Stomach (tissue), 9 donors: Measurements from ENCODE around the gene PDHB. TPM values are rescaled to one million over a fixed set of nuclear protein-coding genes. Genes with fewer than 3 reads are reported as not detected.

ENCODE experiments used
- DNase-seq, 2 donors: peaks; one replicate each; pipeline versions ENCODE4 v3.0.0 to v3.0.0-alpha.2; 2013 to 2019
- H3K27ac ChIP-seq, 5 donors: fragments of 200-600 bp in 4 of 5; sonication (generic) in 4 of 5; one replicate each; pipeline ENCODE4 v1.5.1; 2013 to 2019; ENCODE audit warnings: mild to moderate bottlenecking in 1 of 5, moderate library complexity in 1 of 5
- H3K27me3 ChIP-seq, 3 donors: fragments of 200-600 bp; sonication (generic); one replicate each; pipeline ENCODE4 v1.5.1; 2017 to 2019; ENCODE audit warnings: mixed run types in 1 of 3
- H3K36me3 ChIP-seq, 4 donors: fragments of 200-600 bp; sonication (generic); 1 replicate in 3 of 4; 2 replicates in 1 of 4; pipeline ENCODE4 v1.5.1; 2016 to 2019
- H3K4me1 ChIP-seq, 4 donors: fragments of 200-600 bp; sonication (generic); one replicate each; pipeline ENCODE4 v1.5.1; 2016 to 2019
- H3K4me3 ChIP-seq, 4 donors: fragments of 200-600 bp; sonication (generic) in 3 of 4; one replicate each; pipeline ENCODE4 v1.5.1; 2016 to 2019; ENCODE audit warnings: mild to moderate bottlenecking in 1 of 4
- H3K9me3 ChIP-seq, 4 donors: fragments of 200-600 bp; sonication (generic); one replicate each; pipeline ENCODE4 v1.5.1; 2016 to 2019
- EP300 ChIP-seq: sonication (generic); formaldehyde crosslinking; IDR thresholded peaks from one replicate; pipeline ENCODE4 v1.6.1; 2017; ENCODE audit warnings: antibody characterized with exemption
- POLR2A ChIP-seq, 4 donors: fragments of 450-650 bp; IDR thresholded peaks; one replicate each; pipeline ENCODE4 v1.6.1; 2016; ENCODE audit warnings: antibody characterized with exemption in 4 of 4, control low read depth in 2 of 4, mild to moderate bottlenecking in 1 of 4, moderate library complexity in 1 of 4
- POLR2AphosphoS5 ChIP-seq, 3 donors: sonication (generic); formaldehyde crosslinking; IDR thresholded peaks; one replicate each; pipeline ENCODE4 v1.6.1; 2016; ENCODE audit warnings: antibody characterized with exemption in 3 of 3
- WGBS, 5 donors: extraction: QIAGEN DNeasy Blood & Tissue Kit in 3 of 5; methylation state at CpG; one replicate each; pipeline versions ENCODE4 v1.1.5 to v1.1.7; 2013 to 2018; 5-methylcytosine and 5-hydroxymethylcytosine counted together
- intact Hi-C: fragments of 100-400 bp; cut with DNase I; formaldehyde crosslinking; loops from one replicate; pipeline ENCODE4 v1.15.1; 2023; ENCODE audit warnings: low total_unique reads
- polyA plus RNA-seq, 3 donors: library from polyadenylated mRNA; stranded (reverse); fragments of 200-250 nt; gene quantifications; one replicate each; pipeline ENCODE4 v1.2.3, GENCODE V29; 2013
- total RNA-seq, 5 donors: library from RNA; depleted of rRNA; stranded (reverse); fragments of >200 nt; gene quantifications; one replicate each; pipeline versions ENCODE4 v1.1.0 to v1.2.3, GENCODE V29; 2014 to 2016
- TF ChIP-seq, protein P1 (sequence below), 7 experiments: fragments of 450-650 bp in 4 of 7; fragments of 200-600 bp in 3 of 7; sonication (generic) in 3 of 7; IDR thresholded peaks; one replicate each; pipeline ENCODE4 v1.5.1; 2016 to 2019; ENCODE audit warnings: antibody characterized with exemption in 7 of 7, control low read depth in 2 of 7, mild to moderate bottlenecking in 1 of 7
- donor health status: healthy with polysubstance abuse.
- donor health status: Bipolar disorder and iron deficiency.
- donor health status: healthy.

The PDHB gene
- total and polyA plus RNA-seq, 8 donors, result 24.5 to 246 (median 86.2) TPM

DNA sequence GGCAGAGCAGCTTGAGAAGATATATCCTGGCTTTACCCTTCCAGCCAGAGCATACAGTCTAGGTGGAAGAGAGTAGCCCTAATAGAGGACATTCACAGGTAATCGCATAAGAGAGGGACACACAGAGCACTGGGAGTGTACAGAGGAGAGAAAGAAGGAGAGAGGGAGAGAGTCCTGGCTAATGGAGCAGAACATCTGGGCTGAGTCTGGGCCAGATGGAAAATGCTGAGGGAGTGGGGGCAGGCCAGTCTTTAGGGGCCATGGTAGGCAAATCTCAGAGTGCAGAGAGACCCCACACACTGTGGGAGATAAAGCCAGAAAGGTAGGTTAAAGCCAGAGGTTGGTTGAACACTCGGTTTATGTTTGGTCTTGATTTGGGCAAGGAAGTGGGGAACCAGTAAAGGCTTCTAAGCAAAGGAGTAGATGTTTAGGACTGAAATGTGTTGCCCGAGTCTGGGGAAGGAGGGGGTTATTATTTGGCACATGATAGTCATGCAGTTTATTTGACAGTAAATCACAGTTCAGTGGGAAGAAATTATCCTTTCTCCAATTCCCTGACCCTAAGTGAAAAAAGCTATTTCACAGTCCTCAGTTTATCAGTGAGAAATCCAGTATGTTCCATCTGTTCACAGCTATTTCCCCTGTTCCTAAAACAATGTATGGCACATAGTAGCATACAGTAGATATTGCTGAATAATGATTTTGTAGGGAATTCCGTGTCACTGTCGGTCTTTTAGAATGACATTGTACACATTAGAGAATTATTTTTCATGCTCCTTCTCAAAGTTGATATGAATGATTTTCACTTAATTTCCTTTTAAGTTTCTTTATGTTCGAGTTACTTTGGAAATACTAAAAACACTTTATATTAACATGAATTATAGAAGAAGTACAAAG, 45.7 kb downstream of the PDHB start:
- Histone ChIP-seq H3K36me3 (peaks cover 0 to 14% (median 12%) of the 10 kb centered on the region in 4 donors), H3K9me3 (no peaks in the 10 kb centered on the region), H3K4me1 (peaks cover 6 to 73% (median 43%) of the 10 kb centered on the region in 4 donors), H3K27me3 (no peaks in the 10 kb centered on the region), H3K27ac (peak overlapping the region; percentile 51 to 76 (median 72)), H3K4me3 (no peak overlapping the region)
- intact Hi-C loops, result no loop called here
- WGBS, 5 donors, result 62 to 75% (median 73%) methylated on average over 6 of the region's 6 CpGs
- no peak for TF ChIP-seq EP300
- TF ChIP-seq, protein P1, sequence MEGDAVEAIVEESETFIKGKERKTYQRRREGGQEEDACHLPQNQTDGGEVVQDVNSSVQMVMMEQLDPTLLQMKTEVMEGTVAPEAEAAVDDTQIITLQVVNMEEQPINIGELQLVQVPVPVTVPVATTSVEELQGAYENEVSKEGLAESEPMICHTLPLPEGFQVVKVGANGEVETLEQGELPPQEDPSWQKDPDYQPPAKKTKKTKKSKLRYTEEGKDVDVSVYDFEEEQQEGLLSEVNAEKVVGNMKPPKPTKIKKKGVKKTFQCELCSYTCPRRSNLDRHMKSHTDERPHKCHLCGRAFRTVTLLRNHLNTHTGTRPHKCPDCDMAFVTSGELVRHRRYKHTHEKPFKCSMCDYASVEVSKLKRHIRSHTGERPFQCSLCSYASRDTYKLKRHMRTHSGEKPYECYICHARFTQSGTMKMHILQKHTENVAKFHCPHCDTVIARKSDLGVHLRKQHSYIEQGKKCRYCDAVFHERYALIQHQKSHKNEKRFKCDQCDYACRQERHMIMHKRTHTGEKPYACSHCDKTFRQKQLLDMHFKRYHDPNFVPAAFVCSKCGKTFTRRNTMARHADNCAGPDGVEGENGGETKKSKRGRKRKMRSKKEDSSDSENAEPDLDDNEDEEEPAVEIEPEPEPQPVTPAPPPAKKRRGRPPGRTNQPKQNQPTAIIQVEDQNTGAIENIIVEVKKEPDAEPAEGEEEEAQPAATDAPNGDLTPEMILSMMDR (IDR thresholded peaks at IDR 0.05), result no peak
- TF ChIP-seq POLR2AphosphoS5 (IDR thresholded peaks at IDR 0.05), result no peak
- no peak for TF ChIP-seq POLR2A (IDR thresholded peaks at IDR 0.05)
- peak in 1 of 2 donors; percentile 25 for DNase-seq

DNA sequence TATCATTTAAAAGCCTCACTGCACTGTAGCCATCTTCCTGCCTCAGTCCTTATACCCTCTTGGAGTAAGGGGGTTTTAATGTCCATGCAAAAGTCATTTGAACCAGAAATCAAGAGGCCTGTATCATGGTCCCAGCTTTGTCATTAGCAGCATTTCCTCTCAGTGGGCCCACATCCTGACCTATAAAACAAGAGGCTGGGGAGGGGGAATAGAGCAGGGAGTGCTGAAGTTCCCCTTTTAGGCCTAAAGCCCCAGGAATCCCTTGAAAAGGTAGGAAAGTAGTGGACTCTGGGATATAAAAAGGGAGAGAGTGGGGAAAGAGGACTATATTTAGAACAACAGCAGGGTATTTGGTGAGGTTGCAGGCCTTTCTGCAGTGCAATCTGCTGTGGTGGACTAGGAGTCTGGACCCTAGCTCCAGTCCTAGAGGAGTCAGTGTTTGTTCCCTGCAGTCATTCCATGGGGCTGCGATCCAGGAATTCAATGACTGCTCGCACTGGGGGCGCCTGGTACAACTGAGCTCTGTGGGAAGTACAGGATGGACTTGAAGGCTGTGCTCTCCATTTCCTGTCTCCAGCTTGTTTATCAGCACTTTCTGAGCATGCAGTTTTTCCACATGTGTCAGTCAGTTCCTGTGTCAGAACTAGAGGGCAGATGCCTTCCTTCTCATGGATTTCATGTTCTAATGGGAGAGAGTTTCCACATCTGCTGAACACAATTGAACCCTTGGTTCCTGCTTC, 46.8 kb downstream of the PDHB start:
- peak in 2 of 3 donors; percentile 43 to 57 for TF ChIP-seq POLR2AphosphoS5 (IDR thresholded peaks at IDR 0.05)
- TF ChIP-seq, protein P1 (IDR thresholded peaks at IDR 0.05), result no peak
- Histone ChIP-seq H3K4me1 (peaks cover 6 to 63% (median 36%) of the 10 kb centered on the region in 4 donors), H3K27me3 (no peaks in the 10 kb centered on the region), H3K4me3 (no peak overlapping the region), H3K9me3 (no peaks in the 10 kb centered on the region), H3K27ac (peak overlapping the region; percentile 7 to 76 (median 72)), H3K36me3 (peaks cover 0 to 21% (median 15%) of the 10 kb centered on the region in 4 donors)
- 40 to 81% (median 74%) methylated on average over 3 of the region's 3 CpGs for WGBS, 5 donors
- DNase-seq, result peak; percentile 29 to 49
- intact Hi-C loops, result no loop called here

DNA sequence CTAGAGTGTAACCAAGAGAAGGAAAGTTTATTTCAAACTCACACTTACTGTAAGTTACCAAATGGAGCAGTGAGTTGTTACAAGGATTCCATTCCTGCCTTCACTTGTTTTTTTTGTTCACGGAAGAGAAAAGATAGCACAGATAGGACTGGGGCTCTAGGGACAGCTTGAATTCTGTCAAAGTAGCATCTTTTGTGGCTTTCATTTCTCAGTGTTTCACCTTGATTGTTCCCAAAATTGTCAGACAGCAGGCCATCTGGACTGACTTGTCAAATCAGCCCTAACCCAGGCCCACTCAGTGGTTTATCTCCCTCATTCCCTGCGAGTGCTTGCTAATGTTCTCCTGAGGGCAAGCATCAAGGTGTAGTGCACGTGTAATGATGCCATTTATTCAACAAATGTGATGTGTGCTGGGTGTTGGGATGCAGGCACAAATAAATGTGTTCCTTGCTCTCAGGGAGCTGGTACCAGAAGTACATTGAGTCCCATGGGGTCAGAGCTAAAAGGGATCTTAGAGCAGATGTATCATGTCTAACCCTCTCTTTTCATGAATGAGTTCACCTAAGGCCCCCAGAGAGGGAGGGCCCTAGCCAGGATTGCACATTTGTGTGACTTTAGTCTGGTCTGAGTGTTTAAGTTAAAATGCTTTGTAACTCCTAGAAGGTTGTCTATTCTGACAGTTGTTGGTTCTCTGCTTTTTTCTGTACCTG, 49.1 kb downstream of the PDHB start:
- no peak for DNase-seq
- no peak for TF ChIP-seq POLR2A (IDR thresholded peaks at IDR 0.05)
- TF ChIP-seq, protein P1 (IDR thresholded peaks at IDR 0.05), result no peak
- TF ChIP-seq POLR2AphosphoS5 (IDR thresholded peaks at IDR 0.05), result no peak
- TF ChIP-seq EP300, result no peak
- H3K9me3 ChIP-seq, result no peaks in the 10 kb centered on the region
- 85 to 90% (median 87%) methylated on average over 3 of the region's 3 CpGs for WGBS, 5 donors
- H3K27ac ChIP-seq, result peak overlapping the region in 1 of 5 donors; percentile 32
- H3K4me1 ChIP-seq, result peaks cover 6 to 49% (median 24%) of the 10 kb centered on the region in 4 donors
- H3K27me3 ChIP-seq, result no peaks in the 10 kb centered on the region
- intact Hi-C loops, result no loop called here
- peaks cover 0 to 21% (median 15%) of the 10 kb centered on the region in 4 donors for H3K36me3 ChIP-seq
- H3K4me3 ChIP-seq, result no peak overlapping the region

DNA sequence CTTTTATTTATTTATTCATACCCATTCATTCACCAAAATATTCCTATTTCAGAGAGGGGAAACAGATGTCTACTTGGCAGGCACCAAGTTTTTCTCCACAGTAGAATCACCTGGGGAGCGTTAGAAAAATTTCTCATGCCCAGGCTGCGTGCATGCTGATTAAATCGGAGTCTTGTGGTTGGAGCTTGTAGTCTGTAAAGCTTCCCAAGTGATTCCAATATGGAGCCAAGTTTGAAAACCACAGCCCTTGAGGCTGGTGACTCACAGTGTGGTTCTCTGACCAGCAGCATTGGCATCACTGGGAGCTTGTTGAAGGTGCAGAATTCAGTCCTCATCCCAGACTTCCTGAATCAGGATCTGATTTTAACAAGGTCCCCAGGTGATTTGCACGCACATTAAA, 49.7 kb downstream of the PDHB start:
- intact Hi-C loops, result no loop called here
- peak overlapping the region in 1 of 5 donors; percentile 32 for H3K27ac ChIP-seq
- H3K27me3 ChIP-seq, result no peaks in the 10 kb centered on the region
- H3K4me3 ChIP-seq, result no peak overlapping the region
- no peak for DNase-seq
- H3K9me3 ChIP-seq, result no peaks in the 10 kb centered on the region
- H3K4me1 ChIP-seq, result peaks cover 6 to 43% (median 21%) of the 10 kb centered on the region in 4 donors
- no peak for TF ChIP-seq POLR2A (IDR thresholded peaks at IDR 0.05)
- TF ChIP-seq EP300, result no peak
- TF ChIP-seq, protein P1 (IDR thresholded peaks at IDR 0.05), result no peak
- TF ChIP-seq POLR2AphosphoS5 (IDR thresholded peaks at IDR 0.05), result no peak
- H3K36me3 ChIP-seq, result peaks cover 0 to 21% (median 15%) of the 10 kb centered on the region in 4 donors
- WGBS, 5 donors, result 59 to 81% (median 76%) methylated on average over 4 of the region's 4 CpGs
